Brain microvascular endothelial cell (primary cell): Measurements from ENCODE around the gene IL17REL.

Source experiments
- DNase-seq: peaks from one replicate; pipeline ENCODE4 v3.0.0-alpha.2; 2020
- H3K27ac ChIP-seq: fragments of 250-450 bp; sonication (Bioruptor Pico); 2 replicates; pipeline ENCODE4 v1.5.1; 2020; ENCODE audit warnings: mild to moderate bottlenecking, moderate library complexity
- H3K27me3 ChIP-seq: fragments of 250-450 bp; sonication (Bioruptor Pico); replicated peaks from 2 replicates; pipeline ENCODE4 v1.5.1; 2020; ENCODE audit warnings: mild to moderate bottlenecking
- H3K36me3 ChIP-seq: fragments of 250-450 bp; sonication (Bioruptor Pico); replicated peaks from 2 replicates; pipeline ENCODE4 v1.5.1; 2020; ENCODE audit warnings: mild to moderate bottlenecking
- H3K4me3 ChIP-seq: 2 replicates; pipeline ENCODE4 v1.5.1; 2011; ENCODE audit warnings: low read depth, mild to moderate bottlenecking, control low read depth, low read length, moderate library complexity
- in situ Hi-C: cut with HindIII; loops from 2 replicates; pipeline ENCODE4 v1.10.0; 2017; ENCODE audit warnings: low sequenced_read_pairs, low pct_ligation_motif_present
- TF ChIP-seq, protein P1 (sequence below): IDR thresholded peaks from 2 replicates; pipeline ENCODE4 v1.5.1; 2011; ENCODE audit warnings: low read depth, mild to moderate bottlenecking, moderate library complexity, low read length, control low read depth, inconsistent platforms; ENCODE audit errors: missing control alignments

The IL17REL gene

DNA sequence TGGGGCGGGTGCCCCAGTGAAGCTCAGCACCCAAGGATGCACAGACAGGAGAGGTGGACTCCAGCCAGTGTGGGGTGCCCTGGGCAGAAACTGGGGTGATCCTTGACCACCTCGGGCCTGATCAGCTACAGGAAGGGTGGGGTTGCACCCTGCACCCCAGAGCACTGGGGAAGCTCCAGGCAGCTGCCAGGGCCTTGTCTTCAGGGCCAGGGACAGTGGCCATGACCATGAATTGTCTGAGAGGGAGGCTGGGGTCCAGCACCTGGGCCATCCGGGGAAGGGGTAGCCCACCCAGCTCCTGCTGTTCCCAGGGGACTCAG is 17.6 kb downstream of the IL17REL start:
- Histone ChIP-seq H3K27ac (no peak overlapping the region), H3K4me3 (no peak overlapping the region), H3K36me3 (no peaks in the 10 kb centered on the region), H3K27me3 (peaks cover 3% of the 10 kb centered on the region)
- no peak for DNase-seq
- TF ChIP-seq, protein P1, sequence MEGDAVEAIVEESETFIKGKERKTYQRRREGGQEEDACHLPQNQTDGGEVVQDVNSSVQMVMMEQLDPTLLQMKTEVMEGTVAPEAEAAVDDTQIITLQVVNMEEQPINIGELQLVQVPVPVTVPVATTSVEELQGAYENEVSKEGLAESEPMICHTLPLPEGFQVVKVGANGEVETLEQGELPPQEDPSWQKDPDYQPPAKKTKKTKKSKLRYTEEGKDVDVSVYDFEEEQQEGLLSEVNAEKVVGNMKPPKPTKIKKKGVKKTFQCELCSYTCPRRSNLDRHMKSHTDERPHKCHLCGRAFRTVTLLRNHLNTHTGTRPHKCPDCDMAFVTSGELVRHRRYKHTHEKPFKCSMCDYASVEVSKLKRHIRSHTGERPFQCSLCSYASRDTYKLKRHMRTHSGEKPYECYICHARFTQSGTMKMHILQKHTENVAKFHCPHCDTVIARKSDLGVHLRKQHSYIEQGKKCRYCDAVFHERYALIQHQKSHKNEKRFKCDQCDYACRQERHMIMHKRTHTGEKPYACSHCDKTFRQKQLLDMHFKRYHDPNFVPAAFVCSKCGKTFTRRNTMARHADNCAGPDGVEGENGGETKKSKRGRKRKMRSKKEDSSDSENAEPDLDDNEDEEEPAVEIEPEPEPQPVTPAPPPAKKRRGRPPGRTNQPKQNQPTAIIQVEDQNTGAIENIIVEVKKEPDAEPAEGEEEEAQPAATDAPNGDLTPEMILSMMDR: no peak
- in situ Hi-C loops: no loop called here

- in situ Hi-C loops: no loop called here
- Histone ChIP-seq H3K36me3 (no peaks in the 10 kb centered on the region), H3K27ac (no peak overlapping the region), H3K4me3 (no peak overlapping the region), H3K27me3 (no peaks in the 10 kb centered on the region)
- TF ChIP-seq, protein P1: no peak
- DNase-seq: no peak
Observed at GRCh38 chr22:49994361-49995040, 18.1 kb downstream of the IL17REL start.

DNA sequence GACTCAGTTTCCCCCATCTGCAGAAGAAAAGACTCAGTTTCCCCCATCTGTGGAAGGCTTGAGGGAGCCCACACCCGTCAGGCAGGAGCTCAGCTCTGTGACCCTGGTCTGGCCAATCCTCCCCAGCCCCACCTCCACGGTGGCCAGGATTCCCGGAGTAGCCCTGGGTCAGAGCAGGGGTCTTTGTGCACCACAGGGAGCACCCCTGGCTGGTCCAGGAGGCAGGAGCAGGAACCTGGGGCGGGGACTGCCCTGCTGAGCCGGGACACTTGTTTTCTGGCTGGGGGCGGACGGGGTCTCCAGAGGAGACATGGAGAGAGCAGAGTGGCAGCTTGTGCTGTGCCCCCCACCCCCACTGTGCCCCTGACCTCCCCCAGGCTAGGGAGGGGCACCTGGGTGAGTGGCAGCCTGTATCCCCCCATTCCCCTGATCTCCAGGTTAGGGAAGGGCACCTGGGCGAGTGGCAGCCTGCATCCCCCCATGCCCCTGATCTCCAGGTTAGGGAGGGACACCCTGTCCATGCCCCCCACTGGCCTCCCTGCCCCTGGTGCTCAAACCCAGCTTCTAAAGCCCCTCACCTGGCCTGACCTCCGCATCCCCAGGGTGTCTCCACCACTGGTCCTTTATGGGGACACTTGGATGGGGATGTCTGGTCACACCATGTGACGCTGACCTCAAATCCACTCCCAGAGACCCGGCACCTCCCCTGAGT is 18.8 kb downstream of the IL17REL start:
- Histone ChIP-seq H3K36me3 (no peaks in the 10 kb centered on the region), H3K27ac (no peak overlapping the region), H3K4me3 (no peak overlapping the region), H3K27me3 (no peaks in the 10 kb centered on the region)
- TF ChIP-seq, protein P1: no peak
- in situ Hi-C loops: no loop called here
- DNase-seq: no peak

- TF ChIP-seq, protein P1: peak; percentile 84
- in situ Hi-C loops: no loop called here
- no peak overlapping the region for H3K4me3 ChIP-seq
- no peaks in the 10 kb centered on the region for H3K36me3 ChIP-seq
- no peaks in the 10 kb centered on the region for H3K27me3 ChIP-seq
- H3K27ac ChIP-seq: no peak overlapping the region
- DNase-seq: peak; percentile 27
Observed at GRCh38 chr22:49992921-49993648, 19.5 kb downstream of the IL17REL start.

- Histone ChIP-seq H3K36me3 (no peaks in the 10 kb centered on the region), H3K4me3 (no peak overlapping the region), H3K27ac (no peak overlapping the region), H3K27me3 (no peaks in the 10 kb centered on the region)
- TF ChIP-seq, protein P1: no peak
- in situ Hi-C loops: no loop called here
- DNase-seq: no peak
Observed at GRCh38 chr22:49991907-49992533, 20.5 kb downstream of the IL17REL start.
